K562 (cell line): ENCODE data around the gene ARFGEF3. TPM values are rescaled to one million over a fixed set of nuclear protein-coding genes. Genes with fewer than 3 reads are reported as not detected.
"Not testable (repeated sequence)": the region's sequence is repeated elsewhere in the genome, so short reads cannot be mapped to it uniquely, and the experiment has no call there.

Source experiments
- ATAC-seq: fragments of 200-7000 bp; cut with Tn5 transposase; 3 replicates; pipeline ENCODE4 v1.9.1; 2020; ENCODE audit warnings: moderate library complexity
- BruUV-seq: library from RNA; stranded (reverse); fragments of 400-500 nt; replicated peaks from 2 replicates; lab custom pipeline; 2021; lab: Mats Ljungman, UMichigan
- CTCF ChIA-PET: fragments of 300-600 bp; formaldehyde crosslinking; extraction: SDS; loops from one replicate; lab custom pipeline; 2021; ENCODE audit warnings: low intra/inter-chr PET ratio; lab: Yijun Ruan, JAX
- POLR2A ChIA-PET: fragments of 300-600, 350-650 bp; sonication (Branson Sonifier 250); formaldehyde crosslinking; extraction: SDS; loops from one replicate; lab custom pipeline; 2021; ENCODE audit warnings: antibody characterized with exemption, inconsistent platforms; lab: Yijun Ruan, JAX
- DNase-seq, 4 experiments: peaks; one replicate each; pipeline versions ENCODE4 v3.0.0 to v3.0.0-alpha.2; 2011 to 2018; ENCODE audit warnings: low spot score in 3 of 4, mixed read lengths in 3 of 4; ENCODE audit errors: extremely low read depth in 1 of 4
- FAIRE-seq: peaks from 2 replicates; lab custom pipeline; 2011; peaks lifted over from hg19 to GRCh38; lab: Jason Lieb, UNC
- H2AFZ ChIP-seq: 2 replicates; pipeline ENCODE4 v1.6.0; 2011; ENCODE audit warnings: low read depth, low read length, control low read depth, inconsistent platforms
- H3K27ac ChIP-seq: fragments of 200-600 bp; 3 replicates; pipeline ENCODE4 v1.8.0; 2011; ENCODE audit warnings: low read depth, mild to moderate bottlenecking, control low read depth, inconsistent platforms, low read length, moderate library complexity, mixed read lengths; ENCODE audit errors: extremely low read depth
- H3K27me3 ChIP-seq, 2 experiments: fragments of 300-600 bp in 1 of 2; 2 replicates in 1 of 2; 3 replicates in 1 of 2; pipeline versions ENCODE4 v1.6.0 to v1.8.0; 2011; ENCODE audit warnings: inconsistent platforms in 2 of 2, low read length in 2 of 2, mild to moderate bottlenecking in 1 of 2, mixed read lengths in 1 of 2, moderate library complexity in 1 of 2; ENCODE audit not compliant: control insufficient read depth in 2 of 2, insufficient read depth in 2 of 2
- H3K36me3 ChIP-seq: fragments of 300-600 bp; 3 replicates; pipeline ENCODE4 v1.8.0; 2011; ENCODE audit warnings: mild to moderate bottlenecking, low read length, inconsistent platforms; ENCODE audit not compliant: control insufficient read depth, insufficient read depth
- H3K4me1 ChIP-seq, 2 experiments: fragments of 200-600 bp in 1 of 2; replicated peaks in 1 of 2; 2 replicates in 1 of 2; 3 replicates in 1 of 2; pipeline versions ENCODE4 v1.5.1 to v1.8.0; 2011; ENCODE audit warnings: inconsistent platforms in 2 of 2, low read length in 2 of 2, mild to moderate bottlenecking in 1 of 2, mixed read lengths in 1 of 2, moderate library complexity in 1 of 2; ENCODE audit not compliant: control insufficient read depth in 2 of 2, insufficient read depth in 2 of 2
- H3K4me2 ChIP-seq: 2 replicates; pipeline ENCODE4 v1.6.1; 2011; ENCODE audit warnings: low read length, control low read depth, inconsistent platforms, mixed read lengths; ENCODE audit not compliant: insufficient read depth
- H3K4me3 ChIP-seq: fragments of 200-600 bp; sonication (generic), shearing (Covaris generic); 2 replicates; pipeline ENCODE4 v1.5.1; 2016; ENCODE audit warnings: control low read depth, inconsistent platforms
- H3K79me2 ChIP-seq: fragments of 200-600 bp; 3 replicates; pipeline ENCODE4 v1.8.0; 2011; ENCODE audit warnings: low read length, inconsistent platforms; ENCODE audit not compliant: control insufficient read depth, insufficient read depth
- H3K9ac ChIP-seq, 2 experiments: 2 replicates each; pipeline versions ENCODE4 v1.6.0 to v1.6.1; 2011; ENCODE audit warnings: low read depth in 2 of 2, low read length in 2 of 2, control low read depth in 1 of 2, inconsistent platforms in 1 of 2, mild to moderate bottlenecking in 1 of 2, mixed read lengths in 1 of 2; ENCODE audit not compliant: insufficient read depth in 1 of 2
- H3K9me1 ChIP-seq: one replicate; pipeline ENCODE4 v1.6.0; 2011; ENCODE audit warnings: inconsistent platforms, mild to moderate bottlenecking, low read length, moderate library complexity; ENCODE audit not compliant: control insufficient read depth, insufficient read depth
- H3K9me3 ChIP-seq: replicated peaks from 2 replicates; pipeline ENCODE4 v1.5.1; 2011; ENCODE audit warnings: low read depth, low read length, inconsistent platforms; ENCODE audit not compliant: control insufficient read depth, insufficient read depth
- H4K20me1 ChIP-seq: replicated peaks from 2 replicates; pipeline ENCODE4 v1.6.1; 2011; ENCODE audit warnings: low read length, inconsistent platforms, mixed read lengths; ENCODE audit not compliant: control insufficient read depth, insufficient read depth
- CTBP1 ChIP-seq: fragments of 450-650 bp; IDR thresholded peaks from 2 replicates; pipeline ENCODE4 v1.6.1; 2016; ENCODE audit warnings: borderline replicate concordance
- HNRNPH1 ChIP-seq: fragments of 200-400 bp; formaldehyde crosslinking; optimal IDR thresholded peaks from 2 replicates; pipeline ENCODE3; 2017; ENCODE audit warnings: low read depth, mild to moderate bottlenecking, low read length, moderate library complexity
- POLR3G ChIP-seq: IDR thresholded peaks from 2 replicates; pipeline ENCODE4 v1.6.1; 2011; ENCODE audit not compliant: insufficient read length, insufficient replicate concordance; ENCODE audit errors: extremely low read depth
- ZNF764 ChIP-seq: fragments of 250-450 bp; sonication (Bioruptor Pico); IDR thresholded peaks from 2 replicates; pipeline ENCODE4 v1.4.0; 2020; ENCODE audit warnings: low read depth, mild to moderate bottlenecking, moderate library complexity
- WGBS: fragments of 100-300 bp; shearing (Covaris generic); methylation state at CpG from one replicate; pipeline ENCODE4 v1.1.6; 2016; ENCODE audit warnings: low coverage, mixed read lengths; ENCODE audit not compliant: insufficient coverage; ENCODE audit errors: missing lambda C conversion rate; 5-methylcytosine and 5-hydroxymethylcytosine counted together
- in situ Hi-C: fragments of 300-500 bp; cut with MboI; formaldehyde crosslinking; loops from 4 replicates; pipeline ENCODE4 v1.15.0; 2018; ENCODE audit warnings: inconsistent platforms, mixed read lengths
- intact Hi-C: fragments of 100-400 bp; cut with micrococcal nuclease; formaldehyde crosslinking; loops from 2 replicates; pipeline ENCODE4 v1.14.2; 2022
- polyA plus RNA-seq, 8 experiments: library from polyadenylated mRNA; depleted of rRNA in 4 of 8; stranded (reverse) in 5 of 8; unstranded in 3 of 8; fragments of >200 nt; fragmentation: Nextera tagmentation in 2 of 8; fragmentation: Illumina TruSeq in 1 of 8; extraction: Ambion mirVana in 2 of 8; extraction: Trizol in 1 of 8; gene quantifications; 2 replicates each; pipeline versions ENCODE4 v1.2.1 to v1.2.3, GENCODE V29; 2011 to 2014; ENCODE audit warnings: inconsistent platforms in 1 of 8, missing spikeins in 1 of 8
- total RNA-seq, 7 experiments: library from RNA; depleted of rRNA in 6 of 7; stranded (reverse); fragments of >200 nt in 6 of 7; fragmentation: Illumina TruSeq in 2 of 7; extraction: Trizol in 2 of 7; gene quantifications; 2 replicates each; pipeline versions ENCODE4 v1.2.1 to v1.2.3, GENCODE V29; 2011 to 2021; ENCODE audit warnings: low replicate concordance in 1 of 7
- TF ChIP-seq, protein P1 (sequence below): fragments of 450-650 bp; formaldehyde crosslinking; IDR thresholded peaks from 2 replicates; pipeline ENCODE4 v1.4.0; 2022; ENCODE audit warnings: mild to moderate bottlenecking, moderate library complexity
- TF ChIP-seq, protein P2 (sequence below), 3 experiments: fragments of 200-800 bp in 1 of 3; sonication (Bioruptor generic) in 1 of 3; sonication (generic) in 1 of 3; formaldehyde crosslinking in 1 of 3; IDR thresholded peaks; 2 replicates each; pipeline versions ENCODE4 v1.6.1 to v1.8.0; 2016 to 2022; ENCODE audit warnings: mild to moderate bottlenecking in 2 of 3, missing compliant biosample characterization in 2 of 3, missing genetic modification characterization in 2 of 3, missing genetic modification reagents in 1 of 3
- TF ChIP-seq, protein P3 (sequence below), 3 experiments: IDR thresholded peaks in 2 of 3; conservative IDR thresholded peaks in 1 of 3; 2 replicates each; pipeline ENCODE4 v1.5.1; 2011 to 2012; ENCODE audit warnings: low read length in 3 of 3, mild to moderate bottlenecking in 3 of 3, control low read depth in 2 of 3, improper control_type of control experiment in 1 of 3, inconsistent platforms in 1 of 3, low read depth in 1 of 3, mixed read lengths in 1 of 3, moderate library complexity in 1 of 3; ENCODE audit not compliant: insufficient read depth in 2 of 3

Gene ARFGEF3
- total and polyA plus RNA-seq, 9 of the 15 experiments (the other 6 are each of a cell fraction or from before 2014, with no cell fraction given): under 0.01 to 0.02 TPM; not detected in 7

DNA sequence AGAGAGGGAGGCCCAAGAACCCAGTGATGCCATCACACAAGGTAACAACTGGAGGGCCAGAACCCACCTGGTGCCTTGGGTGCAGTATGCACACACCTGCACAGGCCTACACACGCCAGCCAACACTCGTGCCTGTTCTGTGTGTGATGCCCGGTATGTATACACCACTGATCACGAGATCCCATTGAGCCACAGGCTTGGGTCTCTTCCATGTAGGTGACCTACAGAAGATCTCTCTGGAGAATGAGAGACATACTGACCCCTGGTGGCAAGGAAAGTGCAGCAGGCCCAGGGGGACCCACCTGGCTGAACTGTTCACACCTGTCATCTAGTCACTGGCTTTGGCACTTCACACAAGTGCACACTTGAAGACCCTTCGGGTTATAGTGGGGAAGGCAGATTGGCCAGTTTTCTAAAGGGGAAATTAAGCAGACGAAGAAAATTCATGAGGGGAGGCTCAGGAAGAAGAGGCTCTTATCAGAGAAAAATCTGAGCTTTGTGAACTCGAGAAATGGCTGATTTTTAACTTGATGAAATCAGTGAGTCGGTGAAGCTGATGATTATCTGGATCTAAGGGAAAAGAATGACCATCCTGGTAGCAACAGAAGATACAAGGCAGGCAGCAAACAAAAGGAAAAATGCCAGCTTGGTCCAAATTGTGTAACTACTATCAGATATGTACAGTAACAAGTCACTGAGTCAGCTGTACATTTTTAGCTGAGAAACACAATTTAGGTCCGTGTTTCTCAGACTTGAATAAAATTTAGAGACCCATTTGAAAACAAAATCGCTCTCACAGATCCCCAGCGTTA lies 125.6 kb downstream of the ARFGEF3 start (continued):
- TF ChIP-seq, protein P1, sequence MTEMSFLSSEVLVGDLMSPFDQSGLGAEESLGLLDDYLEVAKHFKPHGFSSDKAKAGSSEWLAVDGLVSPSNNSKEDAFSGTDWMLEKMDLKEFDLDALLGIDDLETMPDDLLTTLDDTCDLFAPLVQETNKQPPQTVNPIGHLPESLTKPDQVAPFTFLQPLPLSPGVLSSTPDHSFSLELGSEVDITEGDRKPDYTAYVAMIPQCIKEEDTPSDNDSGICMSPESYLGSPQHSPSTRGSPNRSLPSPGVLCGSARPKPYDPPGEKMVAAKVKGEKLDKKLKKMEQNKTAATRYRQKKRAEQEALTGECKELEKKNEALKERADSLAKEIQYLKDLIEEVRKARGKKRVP (CRISPR knock-in tag): no peak
- TF ChIP-seq HNRNPH1: no peak
- TF ChIP-seq, protein P2, sequence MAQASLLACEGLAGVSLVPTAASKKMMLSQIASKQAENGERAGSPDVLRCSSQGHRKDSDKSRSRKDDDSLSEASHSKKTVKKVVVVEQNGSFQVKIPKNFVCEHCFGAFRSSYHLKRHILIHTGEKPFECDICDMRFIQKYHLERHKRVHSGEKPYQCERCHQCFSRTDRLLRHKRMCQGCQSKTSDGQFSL (CRISPR knock-in tag; IDR thresholded peaks at IDR 0.05): no peak
- TF ChIP-seq, protein P2 (tag; IDR thresholded peaks at IDR 0.05): no peak
- 0 out of 2 replicates have a peak, but pooled peaks have one; percentile 17 for TF ChIP-seq CTBP1
- TF ChIP-seq POLR3G: no peak
- TF ChIP-seq ZNF764 (CRISPR knock-in tag): no peak
- TF ChIP-seq, protein P3, sequence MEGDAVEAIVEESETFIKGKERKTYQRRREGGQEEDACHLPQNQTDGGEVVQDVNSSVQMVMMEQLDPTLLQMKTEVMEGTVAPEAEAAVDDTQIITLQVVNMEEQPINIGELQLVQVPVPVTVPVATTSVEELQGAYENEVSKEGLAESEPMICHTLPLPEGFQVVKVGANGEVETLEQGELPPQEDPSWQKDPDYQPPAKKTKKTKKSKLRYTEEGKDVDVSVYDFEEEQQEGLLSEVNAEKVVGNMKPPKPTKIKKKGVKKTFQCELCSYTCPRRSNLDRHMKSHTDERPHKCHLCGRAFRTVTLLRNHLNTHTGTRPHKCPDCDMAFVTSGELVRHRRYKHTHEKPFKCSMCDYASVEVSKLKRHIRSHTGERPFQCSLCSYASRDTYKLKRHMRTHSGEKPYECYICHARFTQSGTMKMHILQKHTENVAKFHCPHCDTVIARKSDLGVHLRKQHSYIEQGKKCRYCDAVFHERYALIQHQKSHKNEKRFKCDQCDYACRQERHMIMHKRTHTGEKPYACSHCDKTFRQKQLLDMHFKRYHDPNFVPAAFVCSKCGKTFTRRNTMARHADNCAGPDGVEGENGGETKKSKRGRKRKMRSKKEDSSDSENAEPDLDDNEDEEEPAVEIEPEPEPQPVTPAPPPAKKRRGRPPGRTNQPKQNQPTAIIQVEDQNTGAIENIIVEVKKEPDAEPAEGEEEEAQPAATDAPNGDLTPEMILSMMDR (IDR thresholded peaks at IDR 0.05 in 2 of 3, conservative IDR thresholded peaks at IDR 0.05 in 1 of 3; ENCODE audit: insufficient read depth in 2 of 3, low read depth in 1 of 3, low read length in 3 of 3): peak; percentile 56 to 82 (median 61)

DNA sequence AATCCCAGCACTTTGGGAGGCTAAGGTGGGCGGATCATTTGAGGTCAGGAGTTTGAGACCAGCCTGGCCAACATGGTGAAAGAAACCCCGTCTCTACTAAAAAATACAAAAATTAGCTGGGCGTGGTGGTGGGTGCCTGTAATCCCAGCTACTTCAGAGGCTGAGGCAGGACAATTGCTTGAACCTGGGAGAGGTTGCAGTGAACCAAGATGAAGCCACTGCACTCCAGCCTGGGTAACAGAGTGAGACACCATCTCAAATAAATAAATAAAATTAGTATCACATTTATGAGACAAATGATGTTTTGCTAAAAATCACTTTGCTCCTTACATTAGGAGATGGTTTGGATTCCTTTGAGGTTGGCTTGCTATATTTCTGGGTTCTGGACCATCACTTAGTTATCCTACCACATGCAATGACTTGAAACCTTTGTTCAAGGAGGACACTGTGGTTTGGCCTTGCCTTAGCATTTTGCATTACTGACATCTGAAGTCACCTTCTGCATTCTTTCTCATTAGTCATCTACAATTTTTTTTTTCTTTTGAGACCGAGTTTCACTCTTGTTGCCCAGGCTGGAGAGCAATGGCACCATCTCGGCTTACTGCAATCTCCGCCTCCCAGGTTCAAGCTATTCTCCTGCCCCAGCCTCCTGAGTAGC lies 126.8 kb downstream of the ARFGEF3 start:
- in situ Hi-C loops, H3K4me3 ChIP-seq, H3K9me3 ChIP-seq, H4K20me1 ChIP-seq, POLR2A ChIA-PET, H3K9me1 ChIP-seq, H3K4me1 ChIP-seq, H3K79me2 ChIP-seq, DNase-seq, H3K4me2 ChIP-seq, BruUV-seq, H3K27ac ChIP-seq, H3K36me3 ChIP-seq, H3K9ac ChIP-seq, ATAC-seq, H2AFZ ChIP-seq, CTCF ChIA-PET, FAIRE-seq: not testable (repeated sequence)
- intact Hi-C loops: loop anchor here (5.0 kb wide), 1 partner anchor 114 kb away; the partner anchor contains the start of gene HEBP2
- WGBS: 0% methylated on average over 6 of the region's 6 CpGs
- H3K27me3 ChIP-seq: peaks cover 29 to 49% of the 10 kb centered on the region in 2 experiments
